HTERT RPE-1 (cell line): ENCODE measurements around the gene RSRC1.
"Not testable (repeated sequence)": the region's sequence is repeated elsewhere in the genome, so short reads cannot be mapped to it uniquely, and the experiment has no call there.

Source experiments
- in situ Hi-C: fragments of 300-500 bp; cut with MboI; formaldehyde crosslinking; loops from 4 replicates; pipeline ENCODE4 v1.14.3; 2020; ENCODE audit warnings: low sequenced_read_pairs

Gene RSRC1

GRCh38 chr3:158109804-158110657 is at the start of gene RSRC1:
TSS of gene RSRC1 (plus strand) at chr3:158110089. CDS start at chr3:158122105, 12,016 bp downstream.
- in situ Hi-C loops: no loop called here

- in situ Hi-C loops: not testable (repeated sequence)
Measured at GRCh38 chr3:158065574-158065973, 44.3 kb upstream of the RSRC1 start.

GRCh38 chr3:158072790-158073189 is 37.1 kb upstream of the RSRC1 start:
- in situ Hi-C loops: no loop called here

- in situ Hi-C loops: no loop called here
Measured at GRCh38 chr3:158074591-158074990, 35.3 kb upstream of the RSRC1 start.

- in situ Hi-C loops: no loop called here
Measured at GRCh38 chr3:158079599-158079998, 30.3 kb upstream of the RSRC1 start.

- in situ Hi-C loops: no loop called here
Measured at GRCh38 chr3:158084651-158085050, 25.2 kb upstream of the RSRC1 start.

- in situ Hi-C loops: no loop called here
Measured at GRCh38 chr3:158085358-158085757, 24.5 kb upstream of the RSRC1 start.

- in situ Hi-C loops: no loop called here
Measured at GRCh38 chr3:158085931-158086330, 24.0 kb upstream of the RSRC1 start.

GRCh38 chr3:158086361-158086760 is 23.5 kb upstream of the RSRC1 start:
- in situ Hi-C loops: no loop called here

GRCh38 chr3:158086776-158087175 is 23.1 kb upstream of the RSRC1 start:
- in situ Hi-C loops: no loop called here

- in situ Hi-C loops: no loop called here
Measured at GRCh38 chr3:158091531-158091930, 18.4 kb upstream of the RSRC1 start.

GRCh38 chr3:158093526-158093925 is 16.4 kb upstream of the RSRC1 start:
- in situ Hi-C loops: no loop called here

- in situ Hi-C loops: no loop called here
Measured at GRCh38 chr3:158094235-158095110, 15.4 kb upstream of the RSRC1 start.

GRCh38 chr3:158095111-158095813 is 14.6 kb upstream of the RSRC1 start:
- in situ Hi-C loops: no loop called here

GRCh38 chr3:158095814-158096704 is 13.8 kb upstream of the RSRC1 start:
- in situ Hi-C loops: no loop called here

GRCh38 chr3:158097081-158097592 is 12.8 kb upstream of the RSRC1 start:
- in situ Hi-C loops: no loop called here

- in situ Hi-C loops: no loop called here
Measured at GRCh38 chr3:158097593-158098308, 12.1 kb upstream of the RSRC1 start.

- in situ Hi-C loops: no loop called here
Measured at GRCh38 chr3:158098309-158098639, 11.6 kb upstream of the RSRC1 start.

GRCh38 chr3:158098834-158099424 is 11.0 kb upstream of the RSRC1 start:
- in situ Hi-C loops: no loop called here
